ELF-1 (cell line): Measurements from ENCODE around the gene SYNPO2.

Source experiments
- DNase-seq: peaks from one replicate; pipeline ENCODE4 v3.0.0-alpha.2; 2016; ENCODE audit warnings: low read depth, low spot score

Gene SYNPO2, protein sequence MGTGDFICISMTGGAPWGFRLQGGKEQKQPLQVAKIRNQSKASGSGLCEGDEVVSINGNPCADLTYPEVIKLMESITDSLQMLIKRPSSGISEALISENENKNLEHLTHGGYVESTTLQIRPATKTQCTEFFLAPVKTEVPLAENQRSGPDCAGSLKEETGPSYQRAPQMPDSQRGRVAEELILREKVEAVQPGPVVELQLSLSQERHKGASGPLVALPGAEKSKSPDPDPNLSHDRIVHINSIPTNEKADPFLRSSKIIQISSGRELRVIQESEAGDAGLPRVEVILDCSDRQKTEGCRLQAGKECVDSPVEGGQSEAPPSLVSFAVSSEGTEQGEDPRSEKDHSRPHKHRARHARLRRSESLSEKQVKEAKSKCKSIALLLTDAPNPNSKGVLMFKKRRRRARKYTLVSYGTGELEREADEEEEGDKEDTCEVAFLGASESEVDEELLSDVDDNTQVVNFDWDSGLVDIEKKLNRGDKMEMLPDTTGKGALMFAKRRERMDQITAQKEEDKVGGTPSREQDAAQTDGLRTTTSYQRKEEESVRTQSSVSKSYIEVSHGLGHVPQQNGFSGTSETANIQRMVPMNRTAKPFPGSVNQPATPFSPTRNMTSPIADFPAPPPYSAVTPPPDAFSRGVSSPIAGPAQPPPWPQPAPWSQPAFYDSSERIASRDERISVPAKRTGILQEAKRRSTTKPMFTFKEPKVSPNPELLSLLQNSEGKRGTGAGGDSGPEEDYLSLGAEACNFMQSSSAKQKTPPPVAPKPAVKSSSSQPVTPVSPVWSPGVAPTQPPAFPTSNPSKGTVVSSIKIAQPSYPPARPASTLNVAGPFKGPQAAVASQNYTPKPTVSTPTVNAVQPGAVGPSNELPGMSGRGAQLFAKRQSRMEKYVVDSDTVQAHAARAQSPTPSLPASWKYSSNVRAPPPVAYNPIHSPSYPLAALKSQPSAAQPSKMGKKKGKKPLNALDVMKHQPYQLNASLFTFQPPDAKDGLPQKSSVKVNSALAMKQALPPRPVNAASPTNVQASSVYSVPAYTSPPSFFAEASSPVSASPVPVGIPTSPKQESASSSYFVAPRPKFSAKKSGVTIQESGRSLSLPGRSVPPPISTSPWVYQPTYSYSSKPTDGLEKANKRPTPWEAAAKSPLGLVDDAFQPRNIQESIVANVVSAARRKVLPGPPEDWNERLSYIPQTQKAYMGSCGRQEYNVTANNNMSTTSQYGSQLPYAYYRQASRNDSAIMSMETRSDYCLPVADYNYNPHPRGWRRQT

DNA sequence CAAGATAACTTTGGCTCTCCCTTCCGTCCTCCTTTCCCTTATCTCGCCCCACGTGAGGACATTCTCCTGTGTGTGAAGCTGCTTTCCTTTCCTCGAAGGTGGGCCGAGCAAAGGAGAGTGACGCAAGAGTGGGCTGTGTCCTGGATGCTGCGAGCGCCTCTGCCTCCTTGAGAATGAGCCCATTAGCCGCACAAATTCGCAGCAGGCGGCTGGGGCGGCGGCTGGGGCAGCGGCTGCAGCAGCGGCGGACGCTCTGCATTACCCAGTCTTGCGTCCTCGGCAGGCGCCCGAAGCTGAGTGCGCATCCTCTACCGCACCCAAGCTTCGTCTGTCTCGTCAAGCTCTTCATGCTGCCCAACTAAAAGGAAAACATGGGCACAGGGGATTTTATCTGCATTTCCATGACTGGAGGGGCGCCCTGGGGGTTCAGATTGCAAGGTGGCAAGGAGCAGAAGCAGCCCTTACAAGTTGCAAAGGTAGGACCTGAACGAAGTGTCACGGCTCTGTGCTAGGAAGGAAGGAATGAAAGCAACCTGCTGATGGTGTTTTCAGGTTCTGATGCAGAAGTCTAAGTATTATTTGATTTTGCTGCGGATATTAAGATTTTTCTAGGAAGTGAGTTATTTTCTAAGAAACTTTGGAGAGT, at the start of gene SYNPO2:
TSS of gene SYNPO2 (plus strand) at position 189 of the 646 bp plus-strand sequence. CDS start at position 372, 183 bp downstream.
- DNase-seq, result peak; percentile 88

DNA sequence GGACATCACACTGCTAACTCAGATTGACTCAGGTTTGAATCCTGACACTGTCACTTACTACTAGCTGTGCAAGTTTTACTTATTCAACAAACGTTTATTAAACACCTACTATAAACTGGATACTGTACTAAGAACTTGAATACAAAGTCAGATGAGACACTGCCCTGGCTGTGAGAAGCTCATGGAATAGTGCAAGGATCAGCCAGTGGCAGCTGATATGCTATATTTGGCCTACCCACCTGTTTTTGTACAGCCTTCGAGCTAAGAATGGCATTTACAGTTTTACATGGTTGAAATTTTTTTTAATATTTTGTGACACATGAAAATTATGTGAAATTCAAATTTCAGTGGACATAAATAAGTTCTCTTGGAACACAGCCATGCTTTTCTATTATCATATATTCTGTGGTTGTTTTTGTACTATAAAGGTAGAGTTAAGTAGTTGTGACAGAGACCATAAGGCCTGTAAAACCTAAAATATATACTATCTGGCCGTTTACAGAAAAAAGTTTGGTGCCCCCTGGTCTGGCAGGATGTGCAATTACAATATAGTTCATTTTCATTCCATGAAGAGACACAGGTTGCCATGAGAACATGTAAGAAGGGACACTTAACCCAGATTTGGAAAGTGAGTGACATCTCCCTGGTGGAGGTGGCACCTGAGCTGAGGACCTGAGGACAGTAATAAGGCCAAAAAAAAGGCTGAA, 49.3 kb upstream of the SYNPO2 start:
- no peak for DNase-seq

DNA sequence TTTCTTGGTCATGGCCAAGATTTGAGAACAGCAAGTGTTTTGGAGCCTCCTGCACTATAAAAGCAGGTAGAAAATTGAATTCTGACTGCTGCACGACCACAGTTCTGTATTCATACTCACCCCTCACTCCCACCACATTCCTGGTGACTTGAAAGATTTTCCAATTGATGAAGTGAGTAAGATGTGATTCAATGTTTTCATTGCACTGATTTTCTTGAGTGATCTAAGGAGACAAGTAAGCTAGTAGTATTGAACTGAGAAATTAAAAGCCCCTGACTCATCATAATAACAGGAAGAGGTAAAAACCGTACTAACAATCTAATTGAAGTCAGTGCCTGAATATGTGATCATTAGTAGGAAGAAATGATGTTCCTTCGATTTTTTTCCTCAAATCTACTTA, 46.6 kb upstream of the SYNPO2 start:
- no peak for DNase-seq

DNA sequence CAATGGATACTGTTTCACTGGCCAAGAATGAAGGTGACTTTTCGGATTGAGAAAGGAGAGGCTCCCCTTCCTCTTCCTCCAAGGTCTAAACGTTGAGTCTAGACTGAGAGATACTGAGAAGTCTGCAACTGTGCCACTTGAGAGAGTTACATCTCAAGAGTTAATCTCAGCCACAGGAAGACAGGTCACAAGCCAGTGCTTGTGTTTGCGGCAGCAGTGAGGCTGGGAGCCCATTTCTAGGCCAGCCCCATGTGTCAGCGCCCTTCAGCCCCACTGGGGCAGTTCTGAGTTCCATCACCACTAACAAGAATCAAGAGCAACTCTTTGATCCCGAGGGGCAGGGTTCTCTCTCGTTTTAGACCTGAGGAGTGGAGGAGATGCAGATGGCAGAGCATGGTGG, 45.4 kb upstream of the SYNPO2 start:
- DNase-seq, result no peak

DNA sequence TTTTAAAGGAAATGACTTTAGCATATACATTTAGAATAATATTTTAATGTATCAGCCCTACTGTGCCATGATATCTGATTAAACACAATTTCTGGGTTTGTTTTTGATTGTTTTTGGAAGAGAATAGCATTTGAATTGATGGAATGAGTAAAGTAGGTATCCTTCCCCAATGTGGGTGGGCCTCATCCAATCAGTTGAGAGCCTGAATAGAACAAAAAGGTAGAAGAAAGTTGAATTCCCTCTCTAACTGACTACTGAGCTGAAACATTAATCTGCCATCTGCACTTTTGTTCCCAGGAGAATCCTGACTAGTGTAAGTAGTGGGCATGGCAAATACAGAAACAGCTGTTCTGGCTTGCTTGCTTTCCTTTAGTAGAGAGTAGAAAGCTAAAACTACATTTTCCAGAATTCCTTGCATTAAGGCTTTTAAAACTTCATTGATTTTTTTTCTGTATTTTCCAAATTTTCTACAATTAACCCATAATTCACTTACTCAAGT, 43.1 kb upstream of the SYNPO2 start:
- DNase-seq, result no peak

DNA sequence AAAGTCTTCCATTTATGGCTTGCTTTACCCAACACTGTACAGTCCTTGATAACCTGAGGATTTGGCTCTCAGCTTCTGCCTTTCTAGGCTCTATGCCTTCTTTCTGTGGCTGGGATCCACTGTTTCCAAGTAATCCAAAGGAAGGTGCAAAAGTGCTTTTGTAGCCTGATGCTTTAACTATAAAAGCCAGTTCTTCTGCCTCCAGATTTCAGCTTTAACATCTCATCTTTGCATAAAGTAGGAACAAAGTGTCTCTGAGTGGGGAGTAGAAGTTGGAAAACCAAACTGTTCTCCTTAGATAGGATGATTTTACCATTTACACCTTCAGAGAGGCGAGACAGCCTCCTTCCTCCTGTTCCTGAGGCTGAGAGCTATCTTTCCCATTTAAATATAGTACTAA, 41.7 kb upstream of the SYNPO2 start:
- no peak for DNase-seq

DNA sequence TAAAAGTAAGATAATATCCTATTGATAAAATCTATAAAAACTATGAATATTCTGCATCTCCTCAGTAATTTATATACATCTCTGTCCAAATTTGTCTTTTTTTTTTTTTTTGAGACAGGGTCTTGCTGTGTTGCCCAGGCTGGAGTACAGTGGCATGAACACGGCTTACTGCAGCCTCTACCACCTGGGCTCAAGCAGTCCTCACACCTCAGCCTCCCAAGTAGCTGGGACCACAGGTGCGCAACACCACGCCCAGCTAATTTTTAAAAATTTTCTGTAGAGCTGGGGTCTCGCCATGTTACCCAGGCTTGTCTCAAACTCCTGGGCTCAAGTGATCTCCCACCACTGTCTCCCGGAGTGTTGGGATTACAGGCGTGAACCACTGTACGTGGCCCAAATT, 40.4 kb upstream of the SYNPO2 start:
- DNase-seq, result no peak

DNA sequence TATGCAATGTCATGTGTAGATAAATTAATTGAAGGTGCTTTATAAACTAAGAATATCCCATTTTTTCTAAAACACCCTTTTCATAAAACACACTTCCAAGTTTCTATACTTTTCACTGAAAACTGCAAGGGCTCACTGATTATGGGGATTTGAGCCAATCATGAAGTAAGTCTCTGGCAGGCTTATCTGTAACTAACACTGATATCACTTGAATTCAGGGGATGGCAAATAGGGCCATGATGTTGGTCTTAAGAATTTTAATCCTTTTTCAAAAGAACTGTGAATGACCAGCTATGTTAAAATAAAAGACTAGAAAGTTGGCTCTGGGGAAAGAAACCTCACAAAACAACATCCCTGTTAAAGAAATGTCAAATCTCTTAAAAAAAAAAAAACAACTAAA, 39.8 kb upstream of the SYNPO2 start:
- no peak for DNase-seq

DNA sequence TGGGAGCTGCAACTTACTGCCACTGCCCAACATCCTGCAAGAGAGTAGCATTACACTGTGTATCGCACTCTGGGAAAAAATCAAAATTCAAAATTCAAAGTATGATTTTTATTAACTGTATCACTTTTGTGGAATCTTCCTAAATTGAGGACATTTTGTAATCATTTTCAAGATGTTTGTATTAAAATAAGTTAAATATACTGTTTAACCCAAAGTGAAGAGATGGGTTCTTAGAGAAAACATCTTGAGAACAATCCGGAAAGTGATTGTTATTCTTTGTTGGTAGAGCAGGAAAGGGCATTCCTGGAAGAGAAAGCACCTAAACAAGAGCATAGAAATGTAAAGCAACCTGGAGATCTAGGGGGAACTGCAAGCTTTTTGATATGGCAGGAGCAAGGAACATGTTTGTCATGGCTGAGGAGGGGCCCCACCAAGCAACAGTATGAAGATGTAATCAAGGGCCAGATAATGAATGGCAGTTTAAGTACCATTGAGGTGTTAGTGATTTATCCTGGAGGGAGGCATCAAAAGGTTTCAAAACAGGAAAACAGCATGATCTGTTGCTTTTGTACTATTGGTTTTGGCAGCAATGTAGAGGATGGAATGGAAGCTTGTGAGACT, 38.7 kb upstream of the SYNPO2 start:
- DNase-seq, result peak; percentile 39

DNA sequence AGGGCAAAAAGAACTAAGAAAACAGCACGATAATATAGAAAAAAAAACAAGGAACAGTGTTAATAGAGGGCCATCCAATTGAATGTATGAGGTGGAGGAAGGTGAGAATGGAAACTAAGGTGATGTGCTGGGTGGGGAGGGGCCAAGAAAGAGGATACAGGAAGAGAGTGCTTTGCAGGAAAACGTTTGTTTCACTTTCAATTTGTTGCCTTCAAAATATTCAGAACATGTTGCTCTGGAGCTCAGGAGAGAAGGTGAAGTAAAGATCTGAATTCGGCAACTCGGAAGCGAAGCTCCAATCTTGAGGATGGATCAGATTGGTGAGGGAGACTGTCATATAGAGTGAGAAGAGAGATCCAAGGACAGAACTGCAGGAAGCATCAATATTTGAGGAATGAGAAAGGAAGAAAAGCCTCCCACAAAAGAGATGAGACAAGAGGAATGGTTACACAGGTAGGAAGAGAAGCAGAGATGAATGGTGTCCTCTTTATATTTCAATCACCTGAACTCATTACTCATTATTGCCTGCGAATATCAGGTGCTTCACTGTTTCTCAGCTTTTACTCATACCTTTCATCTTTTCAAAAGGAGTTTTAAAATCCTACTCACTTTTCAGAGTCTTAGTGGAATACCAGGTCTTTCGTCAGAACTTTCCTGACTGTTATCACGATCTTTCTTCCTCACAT, 38.0 kb upstream of the SYNPO2 start:
- DNase-seq, result no peak

DNA sequence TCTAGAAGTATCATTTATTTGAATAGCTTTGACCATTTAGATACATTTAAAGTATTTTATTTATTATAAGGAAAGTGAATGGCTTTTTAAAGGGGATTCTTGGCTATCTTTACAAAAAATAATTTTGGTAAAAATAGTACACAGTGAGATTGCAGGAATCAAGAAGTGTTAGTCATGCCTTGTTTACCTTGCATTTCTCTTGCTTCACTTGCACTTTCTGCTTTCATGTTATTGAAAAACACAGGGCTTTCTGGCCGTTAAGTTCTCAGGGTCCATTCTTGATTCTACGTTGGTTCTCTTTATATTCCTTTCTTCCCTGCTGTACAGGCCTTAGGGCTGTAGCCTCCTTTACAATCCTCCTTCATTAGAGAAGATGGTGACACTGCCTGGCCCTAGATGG, 30.9 kb upstream of the SYNPO2 start:
- DNase-seq, result no peak

DNA sequence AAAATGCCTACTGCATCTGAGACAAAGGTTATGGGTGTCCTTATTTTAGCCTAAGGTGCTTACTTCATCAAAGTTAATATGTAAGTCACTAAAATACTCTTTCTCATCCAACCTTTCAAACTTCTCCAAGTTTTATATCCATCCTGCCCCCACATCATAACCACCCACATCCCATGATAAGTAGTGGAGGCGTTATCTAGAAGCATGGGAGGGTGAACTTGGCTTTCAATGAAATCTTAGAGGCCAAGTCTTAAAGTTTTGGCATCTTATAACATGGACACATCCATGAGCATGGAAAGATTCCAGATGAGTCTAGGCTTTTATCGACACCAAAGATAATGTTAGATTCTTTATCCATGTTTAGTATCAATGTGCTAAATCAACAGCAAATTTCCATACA, 29.9 kb upstream of the SYNPO2 start:
- DNase-seq, result no peak

DNA sequence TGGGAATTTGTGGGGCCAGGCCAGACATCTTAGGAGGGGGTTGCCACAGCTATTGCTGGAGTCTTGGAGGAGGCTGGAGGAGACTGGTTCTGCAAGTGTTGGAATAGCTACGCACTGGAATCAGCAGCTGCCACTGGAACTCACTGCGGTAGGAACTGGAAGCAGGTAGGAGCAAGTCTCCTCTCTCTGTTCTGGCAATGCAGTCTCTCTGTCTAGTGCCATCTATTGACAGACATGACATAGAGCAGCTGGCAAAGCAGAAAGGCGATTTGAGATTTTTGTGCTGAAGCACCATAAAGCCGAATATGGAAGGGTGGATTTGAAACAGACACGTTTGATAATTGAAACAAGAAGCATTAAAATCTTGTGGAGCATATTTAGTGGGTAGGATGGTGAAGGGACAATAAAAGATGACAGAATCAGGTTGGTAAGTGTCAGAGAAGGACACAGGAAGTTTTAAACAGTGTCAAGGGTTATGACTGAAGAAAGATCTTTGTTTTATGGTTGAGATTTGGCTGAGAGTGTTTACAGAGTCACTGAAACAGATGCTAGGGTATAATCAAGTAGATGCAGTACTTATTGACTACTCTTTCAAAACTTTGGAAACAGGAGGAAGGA, 23.5 kb upstream of the SYNPO2 start:
- DNase-seq, result peak; percentile 73

DNA sequence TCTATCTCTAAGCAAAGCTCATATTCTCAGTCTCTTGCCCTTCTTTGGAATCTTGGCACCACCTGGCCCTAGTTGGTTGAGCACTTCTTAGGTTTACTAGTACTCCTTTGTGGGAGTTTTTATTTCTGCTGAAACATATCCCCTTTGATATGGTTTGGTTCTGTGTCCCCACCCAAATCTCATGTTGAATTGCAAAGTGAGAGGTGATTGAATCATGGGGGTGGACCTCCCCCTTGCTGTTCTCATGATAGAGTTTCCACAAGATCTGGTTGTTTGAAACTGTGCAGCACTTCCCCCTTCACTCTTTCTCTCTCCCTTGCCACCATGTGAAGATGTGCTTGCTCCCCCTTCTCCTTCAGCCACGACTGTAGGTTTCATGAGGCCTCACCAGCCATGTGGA, 22.2 kb upstream of the SYNPO2 start:
- no peak for DNase-seq

DNA sequence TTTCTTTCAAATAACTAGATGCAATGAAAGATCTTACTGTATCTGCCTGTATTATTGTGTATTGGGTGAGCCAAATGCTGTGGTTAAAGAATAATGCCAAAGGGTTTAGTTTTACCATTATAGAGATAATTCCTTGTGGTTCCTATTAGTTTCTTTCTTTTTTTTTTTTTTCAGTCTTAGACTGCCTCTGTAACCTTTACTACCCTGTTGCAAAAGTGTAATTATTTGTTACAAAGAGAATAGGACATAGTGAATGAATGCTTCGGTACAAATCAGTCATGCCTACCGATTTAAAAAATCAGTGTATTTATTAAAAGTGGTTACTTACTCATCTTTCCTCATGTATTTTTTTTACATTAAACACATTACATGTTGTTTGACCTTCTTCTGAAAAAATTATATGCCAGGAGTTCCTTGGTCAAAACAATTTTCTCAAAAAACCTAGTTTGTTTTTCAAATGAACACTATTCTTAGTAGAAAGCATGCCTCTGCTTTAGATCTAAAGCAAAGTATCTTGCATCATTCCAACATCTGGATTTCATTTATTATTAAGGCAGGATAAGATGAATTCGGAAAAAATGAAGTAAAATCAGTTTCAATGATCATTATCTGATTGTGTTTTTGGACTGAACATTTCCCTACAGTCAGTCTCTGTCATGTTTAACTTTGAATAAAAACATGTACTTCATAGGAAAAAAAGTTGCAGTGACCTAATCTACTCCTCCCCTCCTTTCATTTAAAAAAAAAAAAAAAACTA, 21.2 kb upstream of the SYNPO2 start:
- no peak for DNase-seq

DNA sequence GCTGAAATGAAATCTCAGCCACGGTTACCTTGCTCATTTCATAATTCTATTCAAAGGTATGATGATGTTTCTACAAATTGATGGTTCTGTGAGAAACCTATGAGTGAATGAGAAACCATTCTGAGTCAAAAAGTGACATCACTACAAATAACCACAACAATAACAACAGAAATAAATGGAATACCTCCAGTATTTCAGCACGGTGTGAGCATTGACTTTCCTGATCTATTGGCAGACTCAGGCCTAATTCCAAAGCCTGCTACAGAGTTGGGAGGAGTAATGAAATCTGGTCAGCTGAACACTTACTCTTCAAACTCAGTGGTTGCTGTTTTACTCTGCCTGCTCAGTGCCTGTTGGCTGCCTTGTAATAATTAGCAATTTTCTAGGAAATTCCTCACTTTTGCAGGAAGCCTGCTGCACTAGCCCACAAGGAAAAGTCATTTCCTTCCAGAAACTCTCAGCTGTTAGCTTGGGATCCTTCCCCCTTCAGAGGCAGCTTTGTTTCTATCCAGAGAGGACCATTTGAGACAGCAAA, 18.8 kb upstream of the SYNPO2 start:
- no peak for DNase-seq

DNA sequence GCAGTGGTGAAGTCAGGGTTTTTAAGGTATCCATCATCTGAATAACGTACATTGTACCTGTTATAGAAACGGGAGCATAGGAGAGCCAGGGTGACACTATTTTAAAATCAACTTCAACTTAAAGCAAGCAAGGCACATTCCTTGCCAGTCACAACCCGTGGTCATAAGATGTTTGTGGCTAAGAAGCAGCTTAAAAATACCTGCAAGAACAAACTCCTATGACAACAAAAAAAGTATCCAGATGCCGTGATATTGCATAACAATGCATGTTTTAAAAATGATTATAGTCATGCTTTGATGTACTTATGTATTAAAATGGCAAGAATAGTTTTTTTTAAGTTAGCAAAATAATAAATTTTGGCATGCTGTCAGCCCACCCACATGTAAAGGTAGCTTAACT, 16.5 kb upstream of the SYNPO2 start:
- DNase-seq, result no peak

DNA sequence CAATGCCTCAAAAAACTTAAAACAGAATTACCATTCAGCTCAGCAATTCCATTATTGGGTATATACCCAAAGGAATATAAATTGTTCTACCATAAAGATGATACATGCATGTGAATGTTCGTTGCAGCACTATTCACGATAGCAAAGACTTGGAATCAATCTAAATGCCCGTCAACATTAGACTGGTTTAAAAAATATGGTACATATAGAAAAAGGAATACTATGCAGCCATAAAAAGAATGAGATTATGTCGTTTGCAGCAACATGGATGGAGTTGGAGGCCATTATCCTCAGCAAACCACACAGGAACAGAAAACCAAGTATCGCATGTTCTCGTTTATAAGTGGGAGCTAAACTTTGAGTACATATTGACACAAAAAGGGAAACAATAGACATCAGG, 10.9 kb upstream of the SYNPO2 start:
- DNase-seq, result no peak
